HepG2 (cell line): ENCODE results near the gene ACAP3. TPM values are rescaled to one million over a fixed set of nuclear protein-coding genes. Genes with fewer than 3 reads are reported as not detected.

Source experiments
- ELF4 ChIP-seq: sonication (generic); formaldehyde crosslinking; IDR thresholded peaks from 2 replicates; pipeline ENCODE4 v1.5.0; 2020; ENCODE audit warnings: missing genetic modification reagents, mild to moderate bottlenecking, moderate library complexity, borderline replicate concordance
- HOXA7 ChIP-seq: sonication (generic); formaldehyde crosslinking; IDR thresholded peaks from 2 replicates; pipeline ENCODE4 v1.8.1; 2022; ENCODE audit warnings: mild to moderate bottlenecking, missing genetic modification reagents, moderate library complexity
- KAT7 ChIP-seq: IDR thresholded peaks from 2 replicates; pipeline ENCODE4 v1.6.1; 2018; ENCODE audit warnings: borderline replicate concordance, missing compliant biosample characterization
- NFE2L1 ChIP-seq: sonication (generic); formaldehyde crosslinking; IDR thresholded peaks from 2 replicates; pipeline ENCODE4 v1.4.0; 2020; ENCODE audit warnings: missing genetic modification reagents, mild to moderate bottlenecking, borderline replicate concordance
- NONO ChIP-seq, 2 experiments: fragments of 450-650 bp in 1 of 2; sonication (generic) in 1 of 2; formaldehyde crosslinking in 1 of 2; IDR thresholded peaks in 1 of 2; conservative IDR thresholded peaks in 1 of 2; 2 replicates each; pipeline versions ENCODE4 v1.6.1 to v1.8.0; 2017 to 2022; ENCODE audit warnings: mild to moderate bottlenecking in 1 of 2, missing genetic modification reagents in 1 of 2, moderate library complexity in 1 of 2
- RARG ChIP-seq: sonication (generic); formaldehyde crosslinking; IDR thresholded peaks from 2 replicates; pipeline ENCODE4 v1.4.0; 2020; ENCODE audit warnings: low read depth, mild to moderate bottlenecking, missing genetic modification reagents
- RXRA ChIP-seq: sonication (generic); formaldehyde crosslinking; IDR thresholded peaks from 2 replicates; pipeline ENCODE4 v1.5.1; 2020; ENCODE audit warnings: missing genetic modification reagents
- TOE1 ChIP-seq: sonication (generic); formaldehyde crosslinking; IDR thresholded peaks from 2 replicates; pipeline ENCODE4 v1.4.0; 2020; ENCODE audit warnings: mild to moderate bottlenecking, missing genetic modification reagents
- YY1 ChIP-seq: IDR thresholded peaks from 2 replicates; pipeline ENCODE4 v1.6.1; 2011; ENCODE audit warnings: low read length, low read depth, moderate library complexity, mild to moderate bottlenecking; ENCODE audit not compliant: insufficient read depth, insufficient replicate concordance
- ZBTB34 ChIP-seq: sonication (generic); formaldehyde crosslinking; IDR thresholded peaks from 2 replicates; pipeline ENCODE4 v1.8.0; 2022; ENCODE audit warnings: mild to moderate bottlenecking, missing genetic modification reagents
- ZBTB40 ChIP-seq, 2 experiments: fragments of 450-650 bp in 1 of 2; sonication (generic) in 1 of 2; formaldehyde crosslinking in 1 of 2; IDR thresholded peaks; 2 replicates each; pipeline versions ENCODE4 v1.6.1 to v1.8.0; 2016 to 2022; ENCODE audit warnings: antibody characterized with exemption in 1 of 2, mild to moderate bottlenecking in 1 of 2, missing genetic modification reagents in 1 of 2
- ZNF317 ChIP-seq: sonication (generic); formaldehyde crosslinking; IDR thresholded peaks from 2 replicates; pipeline ENCODE4 v1.5.0; 2020; ENCODE audit warnings: mild to moderate bottlenecking, missing genetic modification reagents
- ZNF33A ChIP-seq: sonication (generic); formaldehyde crosslinking; IDR thresholded peaks from 2 replicates; pipeline ENCODE4 v1.5.1; 2020; ENCODE audit warnings: missing genetic modification reagents, mild to moderate bottlenecking, moderate library complexity, borderline replicate concordance
- ZNF496 ChIP-seq: sonication (generic); formaldehyde crosslinking; IDR thresholded peaks from 2 replicates; pipeline ENCODE4 v1.8.1; 2023; ENCODE audit warnings: mild to moderate bottlenecking, moderate library complexity, missing genetic modification reagents; ENCODE audit not compliant: insufficient replicate concordance
- ZNF556 ChIP-seq: sonication (generic); formaldehyde crosslinking; IDR thresholded peaks from 2 replicates; pipeline ENCODE4 v1.4.0; 2020; ENCODE audit warnings: mild to moderate bottlenecking, missing genetic modification reagents, borderline replicate concordance
- ZNF724P ChIP-seq: sonication (generic); formaldehyde crosslinking; IDR thresholded peaks from 2 replicates; pipeline ENCODE4 v1.8.0; 2022; ENCODE audit warnings: missing genetic modification reagents, borderline replicate concordance
- ZNF75D ChIP-seq: sonication (generic); formaldehyde crosslinking; IDR thresholded peaks from 2 replicates; pipeline ENCODE4 v1.8.1; 2023; ENCODE audit warnings: missing genetic modification reagents, mild to moderate bottlenecking, borderline replicate concordance
- polyA plus RNA-seq, 8 experiments: library from polyadenylated mRNA; depleted of rRNA in 3 of 8; stranded (reverse) in 7 of 8; unstranded in 1 of 8; fragments of >200 nt; fragmentation: Illumina TruSeq in 4 of 8; extraction: Trizol in 4 of 8; gene quantifications; 2 replicates each; pipeline versions ENCODE4 v1.2.1 to v1.2.3, GENCODE V29; 2011 to 2016; ENCODE audit warnings: low read depth in 4 of 8, missing spikeins in 1 of 8, mixed read lengths in 1 of 8; ENCODE audit not compliant: insufficient read depth in 1 of 8
- total RNA-seq, 5 experiments: library from RNA; depleted of rRNA; stranded (reverse); fragments of >200 nt; fragmentation: Illumina TruSeq; extraction: Trizol; gene quantifications; 2 replicates each; pipeline ENCODE4 v1.2.3, GENCODE V29; 2016; ENCODE audit warnings: low read depth in 1 of 5

ACAP3 gene
- total and polyA plus RNA-seq, 2 of the 13 experiments (the other 11 are each of a cell fraction or from before 2014, with no cell fraction given): 29.4 to 50.8 TPM

- no peak for TF ChIP-seq ZBTB34
- no peak; the same call in 1 of the 2 replicates for TF ChIP-seq NFE2L1 (CRISPR knock-in tag)
- no peak for TF ChIP-seq ZNF75D (CRISPR knock-in tag)
- TF ChIP-seq ZNF317 (CRISPR knock-in tag): no peak
- TF ChIP-seq HOXA7: 0 out of 2 replicates have a peak, but pooled peaks have one; percentile 35
- TF ChIP-seq ZNF724P (CRISPR knock-in tag): no peak
- peak; percentile 58; the same call in 1 of the 2 replicates for TF ChIP-seq RXRA (CRISPR knock-in tag)
- TF ChIP-seq RARG (CRISPR knock-in tag): no peak
- peak; percentile 36; the same call in 1 of the 2 replicates for TF ChIP-seq KAT7 (CRISPR knock-in tag)
- no peak for TF ChIP-seq ZNF496 (CRISPR knock-in tag)
- no peak for TF ChIP-seq TOE1
- TF ChIP-seq YY1: no peak
- no peak for TF ChIP-seq ZNF33A (CRISPR knock-in tag)
- peak; percentile 9; the same call in 1 of the 2 replicates for TF ChIP-seq ZNF556
- no peak for TF ChIP-seq NONO (IDR thresholded peaks at IDR 0.05)
- peak; percentile 64; the same call in 1 of the 2 replicates for TF ChIP-seq NONO (CRISPR knock-in tag; conservative IDR thresholded peaks at IDR 0.05)
- TF ChIP-seq ZBTB40 (IDR thresholded peaks at IDR 0.05): no peak
- TF ChIP-seq ZBTB40 (CRISPR knock-in tag; IDR thresholded peaks at IDR 0.05): no peak
- no peak for TF ChIP-seq ELF4 (CRISPR knock-in tag)
Observed at GRCh38 chr1:1306661-1307260, 969 bp downstream of the ACAP3 start (continued).
